ENCODE measurements around the gene CCDC172.
A peak's percentile ranks its signal among the peaks of the same experiment; 100 is the strongest.
"Not testable (repeated sequence)": the region's sequence is repeated elsewhere in the genome, so short reads cannot be mapped to it uniquely, and the experiment has no call there.

CCDC172 gene

DNA sequence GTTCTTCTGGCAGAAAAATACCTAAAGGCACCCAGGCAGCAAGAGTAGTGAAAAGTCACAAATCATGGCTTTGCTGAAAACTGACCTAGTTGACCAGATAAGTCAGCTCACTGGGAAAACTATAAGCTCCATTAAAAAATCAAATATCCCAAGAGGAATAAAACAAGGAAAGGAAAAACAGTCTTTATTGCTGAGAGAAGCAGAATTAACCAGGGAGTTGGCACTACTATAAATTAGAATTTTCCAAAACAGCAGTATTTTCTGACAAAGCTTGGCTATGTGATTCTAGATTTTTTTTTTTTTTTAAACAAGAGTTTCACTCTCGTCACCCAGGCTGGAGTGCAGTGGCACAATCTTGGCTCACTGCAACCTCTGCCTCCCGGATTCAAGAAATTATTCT lies 12.6 kb downstream of the CCDC172 start:
- no peak for DNase-seq

DNA sequence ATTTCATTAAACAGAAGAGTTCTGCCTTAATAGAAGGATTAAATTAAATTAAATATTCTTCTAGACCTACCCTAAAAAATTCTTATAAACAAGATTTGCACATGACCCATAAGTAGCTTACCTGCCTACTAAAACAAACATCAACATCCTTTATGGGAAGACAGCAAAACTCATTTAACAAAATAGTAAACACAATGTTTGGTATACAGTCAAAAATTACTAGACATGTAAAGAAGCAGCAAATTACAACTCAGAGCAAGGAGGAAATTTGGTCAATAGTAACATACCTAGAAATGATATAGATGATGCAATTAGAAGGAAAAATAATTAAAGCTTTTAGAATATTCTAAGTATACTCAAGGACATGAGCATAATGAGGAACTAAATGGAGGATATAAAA lies 27.9 kb downstream of the CCDC172 start:
- DNase-seq, result no peak

DNA sequence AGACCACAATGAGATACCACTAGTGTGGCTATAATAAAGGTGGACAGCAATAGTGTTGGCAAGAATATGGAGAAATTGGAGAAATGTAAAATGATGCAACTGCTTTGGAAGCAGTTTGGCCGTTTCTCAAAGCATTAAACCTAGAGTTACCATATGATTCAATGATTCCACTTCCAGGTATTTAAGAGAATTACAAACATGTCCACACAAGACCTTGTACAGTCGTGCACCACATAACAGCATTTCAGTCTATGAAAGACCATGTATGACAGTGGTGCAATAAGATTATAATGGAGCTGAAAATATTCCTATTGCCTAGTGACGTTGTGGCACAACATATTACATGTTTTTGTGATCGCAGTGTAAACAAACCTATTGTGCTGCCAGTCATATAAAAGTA lies 29.6 kb downstream of the CCDC172 start:
- no peak for DNase-seq

DNA sequence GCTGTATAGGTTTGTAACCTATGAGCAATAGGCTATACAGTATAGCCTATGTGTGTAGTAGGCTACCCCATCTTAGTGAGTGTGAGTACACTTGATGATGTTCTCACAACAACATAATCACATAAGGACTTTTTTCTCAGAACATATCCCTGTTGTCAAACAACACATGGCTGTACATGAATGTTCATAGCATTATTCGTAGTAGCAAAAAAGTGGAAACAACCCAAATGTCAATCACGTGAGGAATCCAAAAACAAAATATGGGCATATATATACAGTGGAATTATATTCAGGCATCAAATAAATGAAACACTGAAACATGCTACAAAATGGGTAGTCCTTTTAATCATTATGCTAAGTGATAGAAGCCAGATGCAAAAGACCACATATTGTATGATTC lies 31.1 kb downstream of the CCDC172 start:
- DNase-seq, result no peak

DNA sequence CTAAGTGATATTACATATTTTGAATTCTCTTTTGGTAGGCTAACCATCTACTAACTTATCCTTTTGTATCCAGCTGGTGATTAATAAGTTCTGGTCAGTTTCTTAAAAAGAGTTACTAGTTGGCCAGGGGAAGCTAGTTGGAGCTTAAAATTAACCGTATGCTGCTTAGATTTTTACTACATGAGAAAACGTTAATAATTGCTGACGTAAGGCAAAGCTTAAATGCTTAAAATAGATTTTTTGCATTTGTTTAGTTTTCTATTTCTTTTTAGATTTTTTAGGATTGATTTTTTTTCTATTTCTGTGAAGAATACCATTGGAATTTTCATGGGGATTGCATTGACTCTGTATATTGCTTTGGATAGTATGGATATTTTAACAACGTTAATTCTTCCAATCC lies 32.6 kb downstream of the CCDC172 start:
- no peak for DNase-seq

DNA sequence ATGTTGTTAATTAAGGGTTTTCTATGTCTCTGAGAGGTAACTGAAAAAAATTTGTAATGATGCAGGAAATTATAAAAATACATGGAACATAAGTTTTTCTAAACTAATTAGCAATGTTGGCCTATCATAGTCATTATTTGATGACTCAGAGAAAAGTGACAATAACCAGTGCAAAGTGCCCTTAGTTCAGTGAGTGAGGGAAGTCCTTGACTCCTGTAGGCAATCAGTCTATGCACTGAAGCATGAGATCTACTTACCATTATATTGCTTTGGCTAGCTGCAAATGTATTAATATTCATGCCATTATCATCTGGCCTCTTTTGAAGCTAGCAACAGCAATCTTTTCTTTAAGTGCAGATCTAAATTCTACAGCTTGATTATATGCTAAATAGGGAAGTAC lies 40.6 kb downstream of the CCDC172 start:
- no peak for DNase-seq

DNA sequence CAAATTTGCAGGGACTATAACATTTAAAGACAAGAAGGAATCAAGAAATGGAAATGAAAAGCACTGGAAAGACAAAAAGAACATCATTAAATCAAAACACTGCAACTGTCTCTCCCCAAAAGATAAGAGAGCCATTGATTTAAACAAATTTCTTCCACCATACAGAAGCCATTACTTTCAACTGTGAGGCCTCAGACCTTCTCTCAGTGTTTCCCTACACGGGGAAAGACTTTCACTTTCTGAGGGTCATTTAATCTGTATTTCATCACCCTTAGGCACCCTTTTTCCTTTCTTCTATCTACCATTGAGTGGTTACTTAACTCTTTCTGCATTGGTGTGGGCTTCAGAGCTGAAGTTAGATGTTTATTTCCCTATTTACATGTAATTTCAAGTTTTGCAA lies 47.5 kb downstream of the CCDC172 start:
- no peak for DNase-seq

DNA sequence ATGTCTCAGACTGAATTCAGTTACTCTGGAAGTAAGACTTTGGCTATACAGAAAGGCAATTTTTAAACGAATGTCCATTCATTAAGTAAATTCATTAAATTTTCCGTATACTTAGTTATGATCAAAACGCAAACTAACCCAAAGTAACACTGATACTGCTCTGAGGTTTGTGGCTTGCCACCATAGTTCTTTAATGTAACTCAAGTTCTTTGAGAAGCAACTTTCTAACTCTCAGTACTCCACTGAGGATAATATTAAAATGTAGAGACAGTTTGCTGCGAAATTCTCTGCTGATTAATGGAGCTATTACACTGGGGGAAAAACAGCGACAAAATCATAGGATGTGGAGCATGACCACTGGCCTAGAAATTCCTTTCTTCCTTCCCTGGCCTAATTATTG lies 58.0 kb downstream of the CCDC172 start:
- no peak for DNase-seq

DNA sequence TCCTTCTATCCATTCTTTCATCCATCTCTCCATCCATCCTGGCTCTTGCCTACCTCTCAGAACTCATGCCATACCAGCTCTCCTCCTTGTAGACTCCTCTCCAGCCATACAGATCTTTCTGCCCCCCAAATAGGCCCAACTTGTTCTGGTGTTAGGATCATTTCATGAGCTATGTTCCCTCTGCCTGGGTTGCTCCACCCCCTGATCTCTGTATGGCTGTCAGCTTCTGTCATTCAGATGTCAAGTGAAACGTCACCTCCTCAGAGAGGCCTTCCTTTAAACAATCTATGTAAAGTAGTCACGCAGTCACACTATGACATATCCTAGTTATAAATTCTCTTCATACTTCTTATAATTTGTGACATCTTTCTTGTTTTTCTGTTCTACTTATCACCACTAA lies 61.1 kb downstream of the CCDC172 start:
- no peak for DNase-seq

DNA sequence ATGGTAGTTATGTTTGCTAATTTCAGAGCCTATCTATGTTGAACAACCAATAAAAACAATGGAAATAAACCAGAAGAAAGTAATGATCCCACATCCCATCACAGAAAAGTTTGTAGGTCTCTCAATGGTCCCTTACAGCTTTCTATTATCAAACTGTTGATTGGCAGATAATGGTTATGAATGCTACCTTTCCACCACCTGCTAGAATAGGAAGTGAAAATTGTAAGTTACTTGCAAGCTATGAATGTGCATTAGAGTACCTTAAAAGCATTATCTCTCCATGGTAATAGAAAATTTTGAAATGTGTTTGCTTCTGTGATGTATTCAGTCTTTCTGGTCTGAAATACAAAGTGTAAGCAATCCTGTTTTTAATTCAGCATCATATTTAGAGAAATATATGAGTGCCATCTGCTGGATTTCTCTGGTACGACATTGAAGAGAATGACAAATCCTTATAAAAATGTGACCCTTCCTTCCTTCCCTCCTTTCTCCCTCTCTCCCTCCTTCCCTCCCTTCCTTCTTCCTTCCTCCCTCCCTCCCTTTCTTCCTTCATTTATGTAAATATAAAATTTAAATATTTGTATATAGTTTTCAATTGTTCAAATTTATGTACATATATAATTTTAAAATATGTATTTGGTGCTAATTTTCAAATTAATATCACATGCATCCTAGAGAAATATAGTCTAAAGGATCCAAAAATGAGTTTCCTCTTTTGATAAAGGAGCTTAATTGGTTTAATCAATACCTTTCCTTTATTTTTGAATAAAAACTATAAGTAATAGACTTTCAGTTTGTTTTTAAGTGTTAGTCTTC lies 62.0 kb downstream of the CCDC172 start:
- DNase-seq, result peak; percentile 5 to 14

DNA sequence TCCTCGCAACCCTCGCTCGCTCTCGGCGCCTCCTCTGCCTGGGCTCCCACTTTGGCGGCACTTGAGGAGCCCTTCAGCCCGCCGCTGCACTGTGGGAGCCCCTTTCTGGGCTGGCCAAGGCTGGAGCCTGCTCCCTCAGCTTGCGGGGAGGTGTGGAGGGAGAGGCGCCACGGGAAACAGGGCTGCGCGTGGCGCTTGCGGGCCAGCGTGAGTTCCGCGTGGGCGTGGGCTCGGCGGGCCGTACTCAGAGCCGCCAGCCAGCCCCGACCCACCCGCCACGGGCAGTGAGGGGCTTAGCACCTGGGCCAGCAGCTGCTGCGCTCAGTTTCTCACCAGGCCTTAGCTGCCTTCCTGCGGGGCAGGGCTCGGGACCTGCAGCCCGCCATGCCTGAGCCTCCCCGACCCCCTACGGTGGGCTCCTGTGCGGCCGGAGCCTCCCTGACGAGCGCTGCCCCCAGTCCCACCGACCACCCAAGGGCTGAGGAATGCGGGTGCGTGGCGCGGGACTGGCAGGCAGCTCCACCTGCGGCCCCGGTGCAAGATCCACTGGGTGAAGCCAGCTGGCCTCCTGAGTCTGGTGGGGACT lies 69.1 kb downstream of the CCDC172 start:
- DNase-seq, result not testable (repeated sequence)

DNA sequence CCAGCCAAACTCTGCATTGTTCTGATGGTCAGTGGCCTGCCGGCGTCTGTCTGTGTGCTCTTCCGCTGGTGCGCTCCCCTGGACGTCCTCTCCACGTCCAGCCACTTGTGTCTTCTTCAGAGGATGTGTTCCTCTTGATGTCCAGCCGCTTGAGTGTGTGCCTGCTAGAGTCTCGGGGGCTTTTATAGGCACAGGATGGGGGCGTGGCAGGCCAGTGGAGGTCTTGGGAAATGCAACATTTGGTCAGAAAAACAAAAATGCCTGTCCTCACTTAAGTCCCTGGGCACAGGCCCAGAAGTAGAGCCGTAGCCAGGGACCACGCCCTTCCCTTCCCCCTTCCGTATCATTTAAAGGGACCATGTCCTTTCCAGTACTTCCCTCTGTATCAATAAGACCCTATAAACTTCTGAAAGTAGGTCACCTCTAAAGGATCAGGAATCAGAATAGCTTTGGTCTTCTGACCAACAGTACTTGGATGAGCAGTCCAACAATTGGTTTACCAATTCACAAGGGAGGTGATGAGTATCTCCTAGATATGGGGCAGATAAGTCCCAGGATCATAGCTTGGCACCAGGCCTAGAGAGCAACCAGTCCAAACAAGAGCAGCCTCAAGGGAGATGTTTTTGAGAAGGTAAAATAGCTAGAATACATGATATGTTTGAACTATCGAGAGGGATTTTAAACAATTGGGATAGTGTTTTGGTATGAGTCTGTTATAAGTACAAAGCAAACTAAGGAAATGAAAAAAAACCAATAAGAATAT lies 71.2 kb downstream of the CCDC172 start:
- DNase-seq, result no peak

DNA sequence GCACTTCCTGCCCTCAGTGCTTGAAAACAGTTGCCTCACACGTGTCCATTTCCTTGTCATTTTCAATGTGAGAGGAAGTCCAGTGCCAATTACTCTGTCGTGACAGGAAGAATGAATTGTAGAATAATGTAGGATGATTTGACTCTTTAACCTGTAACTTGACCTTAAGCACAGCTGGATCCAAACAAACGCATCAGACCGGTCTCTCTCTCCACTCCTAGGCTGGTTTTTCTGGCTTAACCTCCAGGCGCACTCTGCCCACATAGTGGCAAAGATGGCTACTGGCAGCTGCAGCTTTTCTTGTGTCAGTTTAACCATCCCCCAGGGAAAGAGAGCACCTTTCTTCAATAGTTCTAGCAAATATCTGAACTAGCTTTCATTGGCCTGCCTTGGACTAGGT lies 74.0 kb downstream of the CCDC172 start:
- no peak for DNase-seq

DNA sequence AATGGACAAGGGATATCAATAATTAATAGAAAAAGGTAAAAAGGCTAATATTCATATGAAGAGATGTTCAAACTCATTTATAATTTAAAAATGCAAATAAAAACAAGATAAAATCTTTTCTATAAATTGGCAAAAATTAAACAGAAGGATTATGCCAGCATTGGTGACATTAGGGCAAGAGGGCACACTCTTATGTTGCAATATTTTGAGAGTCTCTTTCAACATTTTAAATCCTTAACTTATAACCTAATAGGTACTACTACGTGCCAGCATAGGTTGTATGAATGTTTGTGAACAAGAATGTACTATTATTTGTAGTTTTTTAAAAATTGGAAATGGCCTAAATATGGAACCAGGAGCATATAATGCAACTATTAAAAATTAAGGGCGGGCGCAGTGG lies 78.6 kb downstream of the CCDC172 start:
- DNase-seq, result no peak

DNA sequence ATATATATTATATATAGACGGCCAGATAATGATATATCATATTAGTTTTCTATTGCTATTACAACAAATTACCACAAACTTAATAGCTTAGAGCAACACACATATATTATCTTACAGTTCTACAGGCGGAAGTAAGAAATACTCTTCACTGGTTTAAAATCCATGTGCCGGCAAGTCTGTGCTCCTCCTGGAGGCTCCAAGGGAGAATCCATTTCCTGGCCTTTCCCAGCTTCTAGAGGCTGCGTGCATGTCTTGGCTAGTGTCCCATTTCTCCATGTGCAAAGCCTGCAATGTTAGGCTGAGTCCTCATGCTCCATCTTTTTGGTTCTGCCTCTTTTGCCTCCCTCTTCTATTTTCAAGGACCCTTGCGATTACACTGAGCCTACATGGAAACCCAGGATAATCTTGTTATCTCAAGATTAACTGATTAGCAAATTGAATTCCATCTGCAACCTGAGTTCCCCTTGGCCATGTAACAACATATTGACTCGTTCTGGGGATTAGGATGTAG lies 79.5 kb downstream of the CCDC172 start:
- peak in 1 of 2 experiments; percentile 3 for DNase-seq

DNA sequence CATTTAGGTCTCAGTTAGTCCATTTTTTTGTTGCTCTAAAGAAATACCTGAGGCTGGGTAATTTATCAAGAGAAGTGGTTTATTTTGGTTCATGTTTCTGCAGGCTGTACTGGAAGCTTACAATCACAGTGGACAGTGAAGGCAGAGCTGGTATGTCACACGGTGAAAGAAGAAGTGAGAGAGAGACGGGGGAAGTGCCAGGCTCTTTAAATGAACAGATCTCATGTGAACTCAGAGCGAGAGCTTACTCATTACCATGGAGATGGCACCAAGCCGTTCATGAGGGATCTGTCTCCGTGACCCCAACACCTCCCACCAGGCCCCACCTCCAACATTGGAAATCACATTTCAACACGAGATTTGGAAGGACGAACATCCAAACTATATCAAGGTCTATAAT lies 84.5 kb downstream of the CCDC172 start:
- no peak for DNase-seq

DNA sequence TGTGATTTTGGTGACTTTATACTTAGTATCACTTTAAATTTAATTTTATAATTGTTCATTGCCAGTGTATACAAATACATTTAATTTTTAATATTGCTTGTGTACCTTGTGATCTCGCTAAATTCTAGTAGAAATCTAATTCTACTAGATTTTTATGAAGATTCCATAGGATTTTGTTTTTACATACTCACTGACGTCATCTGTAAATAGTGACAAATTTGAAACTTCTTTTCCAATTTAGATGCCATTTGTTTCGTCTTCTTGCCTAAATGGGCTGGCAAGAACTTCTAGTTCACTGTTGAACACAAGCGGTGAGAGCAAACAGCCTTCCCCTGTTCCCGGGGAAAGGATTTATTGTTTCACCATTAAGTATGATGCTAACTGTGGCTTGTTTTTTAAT lies 86.1 kb downstream of the CCDC172 start:
- no peak for DNase-seq

DNA sequence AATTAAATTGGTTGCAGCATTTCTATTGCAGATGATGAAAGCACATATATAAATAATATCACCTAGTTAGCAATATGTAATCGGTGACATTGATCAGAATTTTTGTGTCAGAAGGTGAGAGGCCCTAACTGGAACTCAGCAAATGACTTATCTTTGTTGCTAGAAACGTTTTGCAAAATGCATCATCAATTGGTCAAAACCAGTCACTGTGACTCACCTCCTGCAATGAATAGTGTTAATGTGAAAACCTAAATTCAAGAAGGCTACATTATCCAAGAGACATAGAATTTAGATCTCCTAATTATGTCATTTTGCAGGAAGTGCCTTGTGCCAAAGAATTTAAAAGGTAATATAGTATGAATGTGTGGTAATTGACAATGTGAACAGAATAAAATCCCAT lies 93.6 kb downstream of the CCDC172 start:
- DNase-seq, result no peak

DNA sequence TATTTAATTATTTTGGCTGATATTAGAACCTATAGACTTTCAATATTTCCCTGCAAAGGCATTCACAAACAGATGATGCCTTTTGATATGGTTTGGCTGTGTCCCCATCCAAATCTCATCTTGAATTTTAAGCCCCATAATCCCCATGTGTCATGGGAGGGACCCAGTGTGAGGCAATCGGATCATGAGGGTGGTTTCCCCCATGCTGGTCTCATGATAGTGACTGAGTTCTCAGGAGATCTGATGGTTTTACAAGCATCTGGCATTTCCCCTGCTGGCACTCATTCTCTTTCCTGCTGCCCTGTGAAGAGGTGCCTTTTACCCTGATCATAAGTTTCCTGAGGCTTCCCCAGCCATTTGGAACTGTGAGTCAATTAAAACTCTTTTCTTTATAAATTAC lies 94.1 kb downstream of the CCDC172 start:
- DNase-seq, result no peak

DNA sequence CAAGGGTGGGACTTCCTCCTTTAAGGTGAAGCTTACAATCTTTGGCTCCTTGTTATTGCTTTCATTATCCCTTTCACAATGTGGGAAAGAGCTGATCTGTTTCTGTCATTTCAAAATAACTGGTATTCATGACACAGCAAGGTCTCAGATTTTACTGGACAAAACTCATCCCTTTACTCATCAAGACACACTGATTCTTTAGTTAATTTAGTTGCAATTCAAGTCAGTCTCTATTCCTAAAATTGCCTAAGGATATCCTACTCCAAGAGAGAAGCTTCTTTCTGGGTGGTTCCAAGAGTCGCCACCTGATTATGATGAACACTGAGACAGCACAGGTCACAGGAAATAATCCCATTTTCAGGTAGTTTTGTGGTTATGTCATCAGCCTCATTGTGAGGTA lies 97.6 kb downstream of the CCDC172 start:
- DNase-seq, result no peak

DNA sequence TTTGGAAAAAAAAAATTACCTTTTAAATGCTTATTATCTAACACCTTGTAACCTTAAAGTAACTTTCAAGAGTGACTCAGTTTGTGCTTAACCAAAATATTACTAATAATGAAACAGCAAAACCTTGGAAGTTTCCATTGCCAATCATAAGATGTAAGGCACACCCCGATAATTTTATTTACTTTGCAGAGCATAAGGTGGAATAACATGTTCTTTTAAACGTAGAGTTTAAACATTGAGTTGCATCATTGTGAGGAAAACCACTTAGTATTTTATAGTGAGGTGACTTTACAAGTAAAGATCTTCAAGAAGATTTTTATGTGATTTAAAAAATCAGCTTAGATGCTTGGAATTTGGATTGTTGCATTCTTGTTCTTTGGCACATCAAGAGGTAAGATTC lies 103.4 kb downstream of the CCDC172 start, which contains the start of gene PNLIPRP3:
Gene PNLIPRP3, plus strand, starts transcription at position 177 of the 400 bp plus-strand sequence. Its CDS starts 166 bp downstream, at position 343.
- DNase-seq, result no peak

DNA sequence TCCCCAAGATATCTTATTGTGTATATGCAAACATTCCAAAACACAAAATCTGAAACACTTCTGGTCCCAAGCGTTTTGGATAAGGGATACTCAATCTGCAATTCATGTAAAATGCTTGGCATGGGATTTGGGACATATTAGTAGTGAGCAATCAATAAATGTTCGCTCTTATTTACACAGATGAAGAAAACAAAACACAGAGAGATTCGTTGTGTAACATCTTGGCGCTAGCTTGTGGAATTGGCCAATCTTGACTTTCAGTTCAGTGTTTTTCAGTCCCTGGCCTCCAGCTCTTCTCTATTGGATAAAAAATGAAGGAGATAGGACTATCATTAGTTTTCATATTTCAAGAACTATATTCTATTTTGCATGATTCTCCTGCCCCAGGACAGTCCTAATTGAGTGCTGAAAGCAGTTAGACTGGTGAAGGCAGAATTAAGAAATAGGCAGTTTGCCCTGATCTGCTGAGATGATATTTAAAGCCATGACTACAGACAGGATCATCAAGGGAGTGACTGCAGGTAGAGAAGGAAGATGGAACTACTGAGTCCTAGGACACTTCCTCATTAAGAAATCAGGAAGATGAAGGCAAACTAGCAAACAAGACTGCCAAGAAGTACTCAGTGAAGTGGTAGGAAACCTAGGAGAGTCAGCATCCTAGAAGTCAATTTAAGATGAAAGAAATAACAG lies 105.2 kb downstream of the CCDC172 start:
- no peak for DNase-seq
